NOMO-1 treated with dmso at 0.1 percent for 144 hours (cell line): ENCODE results near the gene PSMB8.
A peak's percentile ranks its signal among the peaks of the same experiment; 100 is the strongest.
"Not testable (repeated sequence)": the region's sequence is repeated elsewhere in the genome, so short reads cannot be mapped to it uniquely, and the experiment has no call there.

Source experiments
- DNase-seq: peaks from one replicate; lab custom pipeline; 2025; ENCODE audit not compliant: unreplicated experiment; lab: John Stamatoyannopoulos, UW

PSMB8 gene

DNA sequence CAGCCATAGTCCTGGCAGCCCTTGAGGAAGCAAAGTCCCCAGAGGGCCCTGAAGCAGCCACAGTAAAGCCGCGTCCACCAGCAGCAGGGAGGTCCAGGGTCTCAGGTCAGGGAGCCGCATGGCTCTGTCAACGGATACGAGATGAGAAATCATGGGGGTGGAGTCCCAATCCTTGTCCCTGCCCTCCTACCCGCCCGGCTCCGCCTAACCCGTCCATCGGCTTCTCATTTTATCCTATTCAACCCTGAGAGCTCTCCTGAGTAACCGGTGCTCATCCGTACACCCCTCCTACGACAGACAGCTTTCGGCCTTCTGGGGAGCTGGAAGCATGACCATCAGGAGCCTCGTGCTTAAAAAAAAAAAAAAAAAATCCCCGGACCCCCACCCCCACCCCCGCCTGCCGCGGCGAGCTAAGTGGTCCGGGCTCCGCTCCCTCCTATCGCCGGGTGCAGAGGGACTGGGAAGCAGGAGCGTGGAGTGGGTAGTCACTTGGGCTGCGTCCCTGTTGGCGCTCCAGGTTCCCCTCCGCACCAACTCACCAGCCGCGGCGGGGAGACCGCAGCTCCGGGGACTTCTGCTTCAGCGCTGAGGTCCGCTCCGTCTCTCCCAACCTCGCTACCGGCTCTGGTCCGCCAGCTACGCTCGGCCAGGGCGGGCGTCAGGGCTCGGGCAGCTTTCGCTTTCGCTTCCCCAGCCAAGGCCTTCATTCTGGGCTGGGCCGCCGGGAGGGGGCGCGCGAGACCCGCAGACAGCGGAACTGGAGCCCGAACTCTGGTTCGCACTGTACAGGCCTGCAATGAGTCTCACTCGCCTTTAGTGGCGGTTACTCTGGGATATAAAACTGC, 5.5 kb downstream of the PSMB8 start, which contains the start of gene TAP2:
TSS of gene TAP2 (minus strand) at position 626 of the 845 bp plus-strand sequence. CDS start at position 120, 506 bp downstream.
- DNase-seq = peak; percentile 94

DNA sequence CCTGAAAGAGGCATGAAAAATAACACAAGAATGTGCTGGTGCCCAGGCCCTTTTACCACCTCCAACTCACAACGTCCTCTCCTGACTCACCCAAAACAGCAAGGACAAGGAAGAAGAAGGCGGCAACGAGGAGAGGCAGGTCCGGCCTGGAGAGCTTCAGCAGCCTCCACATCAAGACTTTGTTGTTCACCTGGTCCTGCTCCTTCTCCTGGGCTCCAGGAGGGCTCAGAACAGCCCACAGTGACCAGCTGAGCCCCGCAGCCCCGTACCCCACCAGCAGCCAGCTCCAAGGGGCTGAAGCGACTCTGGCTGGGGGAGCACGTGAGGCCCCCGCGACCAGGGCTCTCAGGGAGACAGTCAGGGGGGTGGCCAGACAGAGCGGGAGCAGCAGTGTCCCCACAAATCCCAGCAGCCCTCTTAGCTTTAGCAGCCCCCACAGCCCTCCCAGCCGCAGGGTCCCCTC, 6.2 kb downstream of the PSMB8 start:
- DNase-seq = no peak

DNA sequence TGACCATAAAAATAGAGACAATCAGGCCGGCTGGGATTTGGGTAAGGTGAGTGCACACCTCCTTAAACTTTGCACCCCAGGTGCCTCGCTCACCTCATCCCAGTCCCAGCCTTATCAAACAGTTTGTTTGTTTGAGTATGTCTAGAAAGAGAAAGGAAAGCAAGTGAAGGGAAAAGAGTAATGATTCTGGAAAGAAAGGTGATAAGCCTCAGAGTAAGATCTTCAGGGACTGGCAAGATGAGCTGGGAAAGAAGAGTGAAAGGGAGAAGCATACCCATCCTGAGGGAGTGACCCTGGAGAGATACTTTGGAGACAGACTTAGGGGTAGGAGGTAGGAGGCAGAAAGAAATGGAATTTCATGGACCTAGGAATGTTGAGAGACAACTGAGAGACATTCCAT, 7.0 kb downstream of the PSMB8 start:
- DNase-seq = no peak

DNA sequence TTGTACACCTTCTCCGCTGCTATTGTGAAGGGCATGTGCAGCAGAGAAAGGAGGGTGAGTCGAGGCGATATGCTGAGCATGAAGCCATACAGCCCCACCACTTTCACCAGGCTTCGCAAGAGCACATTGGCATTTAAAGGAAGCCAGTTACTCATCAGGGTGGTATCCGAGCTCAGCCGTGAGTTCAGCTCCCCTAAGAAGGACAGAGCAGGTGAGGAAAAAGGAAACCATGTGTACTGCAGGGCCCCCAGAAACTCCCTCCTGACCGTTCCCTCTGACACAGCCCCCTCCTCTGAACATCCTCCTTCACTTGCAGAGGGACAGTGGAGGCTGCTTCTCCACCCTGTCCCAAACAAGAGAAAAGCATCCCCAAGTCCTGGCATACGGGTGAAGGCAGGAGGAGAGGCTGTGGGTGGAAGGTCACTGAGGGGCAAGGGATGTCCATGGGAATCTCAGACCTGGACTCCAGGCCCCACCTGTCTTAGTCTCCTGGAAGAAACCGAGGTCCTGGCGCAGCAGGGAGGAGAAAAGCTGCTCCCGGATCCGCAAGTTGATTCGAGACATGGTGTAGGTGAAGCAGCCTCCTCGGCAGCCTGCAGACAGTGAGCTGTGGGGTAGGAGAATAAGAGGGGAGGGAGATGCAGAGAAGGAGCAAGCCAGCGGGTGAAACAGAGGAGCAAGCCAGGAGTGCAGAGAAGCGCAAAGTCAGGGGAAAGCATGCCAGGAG, 8.5 kb downstream of the PSMB8 start:
- no peak for DNase-seq

DNA sequence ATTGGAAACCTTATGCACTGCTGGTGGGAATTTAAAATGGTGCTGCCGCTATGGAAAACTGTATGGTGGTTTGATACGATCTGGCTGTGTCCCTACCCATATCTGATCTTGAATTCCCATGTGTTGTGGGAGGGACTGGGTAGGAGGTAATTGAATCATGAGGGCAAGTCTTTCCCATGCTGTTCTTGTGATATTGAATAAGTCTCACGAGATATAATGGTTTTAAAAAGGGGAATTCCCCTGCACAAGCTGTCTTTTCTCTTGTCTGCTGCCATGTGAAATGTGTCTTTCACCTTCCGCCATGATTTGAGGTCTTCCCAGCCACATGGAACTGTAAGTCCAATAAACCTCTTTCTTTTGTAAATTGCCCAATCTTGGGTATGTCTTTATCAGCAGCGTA, 10.2 kb downstream of the PSMB8 start:
- DNase-seq = no peak

DNA sequence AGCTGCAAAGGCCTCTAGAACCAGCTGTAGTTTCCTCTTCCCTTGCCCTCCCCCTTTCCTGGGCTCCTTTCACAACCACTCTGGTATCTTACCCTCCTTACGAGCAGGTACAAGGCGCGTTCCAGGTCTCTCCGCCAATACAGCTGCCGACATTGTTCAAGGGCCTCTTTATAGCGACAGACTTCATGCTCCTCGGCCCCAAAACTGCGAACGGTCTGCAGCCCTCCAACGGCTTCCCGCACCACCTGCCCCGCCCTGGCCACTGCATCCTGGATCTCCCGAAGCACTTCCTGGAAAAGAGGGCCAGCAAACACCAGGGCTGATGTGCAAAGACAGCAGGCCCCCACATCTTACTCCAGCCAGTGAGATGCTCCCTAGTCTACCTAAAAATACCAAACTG, 11.3 kb downstream of the PSMB8 start:
- DNase-seq = no peak

DNA sequence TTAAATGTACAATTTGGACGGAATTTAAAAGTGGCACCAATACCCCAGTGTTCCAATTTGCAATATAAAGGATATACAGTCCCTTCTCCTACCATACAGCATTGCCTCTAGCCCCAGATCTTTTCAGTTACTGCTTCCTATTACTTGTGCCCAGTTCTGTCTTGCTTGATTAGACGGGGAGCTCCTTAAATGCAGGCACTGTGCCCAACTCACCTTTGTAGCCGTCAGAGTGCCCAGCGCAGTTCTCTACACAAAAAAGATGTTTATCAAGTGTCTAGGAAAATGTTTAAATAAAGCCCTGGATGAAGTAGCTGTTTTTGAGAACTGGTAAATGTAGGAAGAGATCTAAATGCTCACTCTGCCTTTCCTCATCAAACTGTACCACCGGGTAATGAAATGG, 12.9 kb downstream of the PSMB8 start:
- DNase-seq = no peak

DNA sequence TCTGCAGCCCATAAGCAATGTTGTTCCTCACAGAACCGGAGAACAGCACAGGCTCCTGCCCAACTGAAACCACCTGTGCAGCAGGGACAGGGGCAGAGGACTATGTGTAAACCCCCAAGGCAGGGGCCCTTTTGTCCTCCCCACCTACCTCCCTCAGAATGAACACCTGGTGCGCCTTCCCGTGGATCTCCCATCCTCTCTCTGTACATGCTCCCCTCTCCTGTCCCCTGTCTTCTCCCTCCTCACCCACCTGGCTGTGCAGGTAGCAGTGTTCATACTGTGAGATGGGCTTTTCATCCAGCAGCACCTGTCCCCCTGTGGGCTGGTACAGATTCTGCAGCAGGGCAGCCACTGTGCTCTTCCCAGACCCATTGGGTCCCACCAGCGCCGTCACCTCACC, 13.8 kb downstream of the PSMB8 start:
- DNase-seq = no peak

DNA sequence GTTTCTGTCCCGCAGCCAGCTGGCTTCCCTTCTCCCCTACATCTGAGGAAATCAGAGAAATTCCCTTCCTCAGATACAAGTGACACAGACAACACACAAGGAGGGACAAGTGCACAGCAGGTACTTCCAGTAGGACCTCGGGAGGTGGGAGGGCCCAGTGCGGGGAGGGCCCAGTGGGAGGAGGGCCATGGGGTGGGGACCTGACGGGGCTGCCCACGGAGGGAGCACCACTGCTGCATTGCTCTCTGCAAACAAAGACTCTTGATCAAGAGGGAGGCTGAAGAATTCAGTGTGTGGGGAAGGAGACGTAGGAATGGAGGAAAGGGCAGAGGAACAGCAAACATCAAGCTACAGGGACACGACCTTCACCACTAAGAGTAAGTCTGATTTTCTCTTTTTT, 14.4 kb downstream of the PSMB8 start:
- no peak for DNase-seq

DNA sequence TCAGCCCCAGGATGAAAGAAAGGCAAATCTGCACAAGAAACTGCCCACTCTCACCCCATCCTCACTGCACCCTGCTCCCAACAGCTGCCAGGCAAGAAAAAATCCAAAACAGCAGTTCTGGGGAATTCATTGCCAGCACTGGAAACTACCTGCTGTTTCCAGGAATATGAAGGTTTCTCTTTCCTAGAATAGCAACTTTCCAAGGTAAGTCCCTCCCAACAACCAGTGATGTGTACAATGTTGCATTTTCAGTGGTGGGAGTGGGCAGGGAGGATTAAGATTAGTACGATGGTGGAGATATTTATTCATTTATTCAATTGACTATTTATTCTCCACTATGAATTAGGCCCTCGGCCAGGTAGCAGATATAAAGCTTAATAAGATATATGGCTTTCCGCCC, 16.8 kb downstream of the PSMB8 start:
- DNase-seq = no peak

DNA sequence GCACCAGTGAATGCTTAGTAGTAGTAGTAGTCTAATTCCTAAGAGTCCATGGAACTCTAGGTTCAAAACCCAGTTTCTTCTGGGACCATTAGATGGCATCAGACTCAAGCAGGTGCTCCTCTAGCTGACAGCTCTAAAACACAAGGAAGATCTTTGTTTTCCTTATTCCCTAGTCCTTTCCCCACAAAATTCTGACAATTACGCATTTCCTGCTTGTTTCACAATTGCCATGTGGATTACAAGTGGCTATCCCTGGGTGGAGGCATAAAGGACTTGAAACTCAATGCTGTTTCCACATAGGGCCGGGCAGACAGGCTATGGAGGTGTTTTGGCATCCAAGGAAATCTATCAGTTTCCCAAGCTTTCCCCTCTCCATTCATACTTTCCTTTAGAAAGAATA, 17.9 kb downstream of the PSMB8 start:
- DNase-seq = no peak

DNA sequence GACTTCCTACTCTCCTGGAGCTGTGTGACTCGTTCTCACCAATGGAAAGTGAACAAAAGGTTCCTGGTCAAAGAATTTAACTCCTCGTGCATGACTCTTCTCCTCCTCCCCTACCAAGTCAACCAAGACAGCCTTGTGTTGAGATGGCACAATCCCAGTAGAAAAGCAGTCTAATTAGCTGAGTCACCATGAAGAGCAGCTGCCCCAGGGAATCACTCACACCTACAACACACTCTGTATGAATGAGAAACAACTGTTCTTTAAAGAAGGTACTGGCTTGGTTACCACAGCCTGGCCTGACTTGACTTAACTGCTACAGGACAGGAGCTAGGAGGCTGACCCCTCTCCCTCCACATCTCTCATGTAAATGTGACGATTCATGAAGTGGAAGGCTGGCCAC, 24.1 kb downstream of the PSMB8 start:
- DNase-seq = no peak

DNA sequence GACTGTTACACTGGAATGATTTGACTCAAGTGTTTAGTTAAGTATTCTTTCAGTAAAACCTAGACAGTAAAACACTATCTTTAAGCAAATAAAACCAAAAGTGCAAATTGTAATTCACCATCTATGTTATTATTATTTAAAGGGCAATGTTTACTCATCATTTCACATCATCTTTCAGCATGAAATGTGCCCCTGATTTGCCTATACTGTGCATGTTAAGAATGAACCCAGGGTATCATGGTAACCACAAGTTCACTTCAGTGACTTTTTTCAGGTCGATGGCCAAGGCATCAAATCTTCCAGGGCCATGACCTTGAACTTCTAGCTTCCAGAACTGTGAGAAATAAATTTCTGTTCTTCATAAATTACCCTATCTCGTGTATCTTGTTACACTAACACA, 25.0 kb downstream of the PSMB8 start:
- DNase-seq = no peak

DNA sequence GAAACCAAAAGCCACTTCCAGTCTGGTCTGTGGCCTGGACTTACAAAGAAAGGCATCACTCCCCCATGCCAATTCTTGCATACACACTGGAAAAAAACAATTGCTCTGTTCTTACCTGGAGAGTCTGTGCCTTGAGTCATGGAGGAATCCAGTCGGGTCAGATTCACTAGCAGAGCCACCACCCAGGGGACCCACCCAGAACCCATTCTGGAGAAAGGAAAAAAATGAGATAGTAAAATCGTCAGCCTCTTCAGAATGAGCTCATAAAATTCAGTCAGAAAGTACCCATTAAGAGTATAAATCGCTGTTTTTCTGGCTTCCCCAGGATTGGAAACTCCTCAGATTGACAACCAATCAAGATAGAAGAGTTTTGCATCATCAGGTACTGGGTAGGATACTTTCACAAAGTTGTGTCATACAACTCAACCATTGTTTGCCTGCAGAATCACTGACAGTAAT, 27.1 kb downstream of the PSMB8 start, which contains the start of gene HLA-DOB:
TSS of gene HLA-DOB (minus strand) at position 257 of the 459 bp plus-strand sequence. CDS start at position 206, 51 bp downstream.
- DNase-seq = no peak

DNA sequence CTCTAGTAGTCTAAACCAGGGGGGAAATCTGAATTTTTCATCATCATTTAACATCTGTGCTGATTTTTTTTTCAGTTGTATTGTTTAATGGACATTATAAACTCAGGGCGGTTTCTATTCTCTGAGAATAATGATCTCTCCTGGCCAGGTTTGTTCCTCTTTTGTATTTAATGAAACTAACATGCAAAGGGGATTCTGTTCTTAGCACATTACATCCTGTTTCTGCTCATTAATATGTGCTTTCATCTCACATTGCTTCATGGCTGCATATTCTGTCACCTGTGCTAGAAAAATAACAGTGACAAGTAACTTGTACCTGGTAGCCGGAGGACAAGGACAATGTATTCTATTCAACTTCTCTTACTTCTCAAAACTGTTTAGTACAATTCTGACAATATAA, 27.9 kb downstream of the PSMB8 start:
- no peak for DNase-seq

DNA sequence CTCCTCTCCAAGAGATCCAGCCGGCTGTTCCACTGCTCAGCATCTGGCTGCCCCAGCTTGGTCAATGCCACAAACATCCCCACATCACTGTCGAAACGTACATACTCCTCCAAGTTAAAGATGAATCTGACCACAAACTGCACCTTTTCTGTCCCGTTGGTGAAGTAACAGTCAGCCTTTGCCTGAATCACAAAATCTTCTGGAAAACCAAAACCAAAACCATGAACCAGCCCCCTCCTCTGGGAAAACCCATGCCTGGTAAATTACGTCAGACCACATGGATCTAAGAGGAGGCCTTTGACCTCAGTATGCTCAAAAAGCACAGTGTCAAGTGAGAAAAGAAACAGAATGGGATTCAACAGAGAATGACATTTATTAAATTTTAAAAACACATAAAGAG, 28.7 kb downstream of the PSMB8 start:
- no peak for DNase-seq

DNA sequence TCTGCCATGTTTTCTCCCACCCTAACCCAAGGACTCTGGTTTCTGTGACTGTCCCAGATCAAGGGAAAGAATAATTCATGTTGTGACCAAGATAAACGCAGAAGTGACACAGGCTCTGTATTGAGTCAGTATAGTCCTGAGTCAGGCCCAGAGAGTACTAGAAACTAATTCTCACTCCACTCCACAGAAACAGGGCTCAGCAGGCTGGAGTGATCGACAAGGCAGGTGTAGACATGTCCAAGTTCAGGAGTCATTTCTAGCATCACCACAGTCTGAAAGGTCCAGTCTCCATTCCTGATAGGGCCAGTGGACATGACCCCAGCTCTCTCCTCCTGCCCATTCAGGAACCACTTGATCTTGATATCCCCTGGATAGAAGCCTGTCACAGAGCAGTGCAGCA, 29.7 kb downstream of the PSMB8 start:
- no peak for DNase-seq

DNA sequence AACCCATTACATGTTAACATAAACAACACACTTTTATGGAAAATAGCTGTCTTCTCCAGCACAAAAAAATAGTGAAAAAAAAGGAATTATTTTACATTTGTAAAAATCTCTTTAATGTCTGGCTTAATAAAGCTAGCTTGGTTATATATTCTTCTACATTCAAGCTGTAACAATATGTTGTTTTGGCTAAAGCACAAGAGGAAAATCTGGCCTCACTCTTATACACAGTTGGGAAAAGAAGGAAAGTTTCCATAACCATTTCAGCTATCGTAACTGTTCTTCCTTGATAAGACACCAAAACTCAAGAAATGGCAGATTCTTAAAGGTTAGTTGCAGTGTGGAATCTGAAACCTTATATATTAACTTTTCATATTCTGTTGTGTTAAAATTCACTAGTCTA, 34.7 kb downstream of the PSMB8 start:
- no peak for DNase-seq

DNA sequence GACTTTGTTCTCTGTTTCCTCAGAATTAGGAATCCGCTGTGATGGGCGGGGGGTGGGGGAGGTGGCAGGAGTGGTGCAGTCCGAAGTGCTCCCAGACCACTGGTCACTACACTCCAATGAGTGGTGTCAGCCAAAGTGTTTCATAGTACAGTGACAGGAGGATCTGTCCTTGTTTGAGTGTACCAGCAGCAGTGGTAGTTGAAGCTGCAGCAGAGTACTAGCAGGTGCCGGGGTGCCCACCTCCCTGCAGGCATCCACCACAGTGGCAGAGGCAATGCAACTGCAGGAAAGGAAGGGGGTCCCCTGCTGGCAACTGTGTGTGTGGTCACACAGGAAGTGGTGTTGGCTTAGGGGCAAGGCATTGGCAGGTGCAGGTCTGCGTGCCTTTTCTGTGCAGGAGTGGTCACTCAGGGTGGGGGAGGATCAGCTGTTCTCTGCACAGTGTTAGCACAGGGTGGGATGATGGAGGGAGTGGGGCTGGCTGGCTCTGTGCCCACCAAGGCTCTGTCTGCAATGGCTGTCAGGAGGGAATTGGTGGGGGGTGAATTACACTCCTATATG, 36.7 kb downstream of the PSMB8 start:
- DNase-seq = no peak

DNA sequence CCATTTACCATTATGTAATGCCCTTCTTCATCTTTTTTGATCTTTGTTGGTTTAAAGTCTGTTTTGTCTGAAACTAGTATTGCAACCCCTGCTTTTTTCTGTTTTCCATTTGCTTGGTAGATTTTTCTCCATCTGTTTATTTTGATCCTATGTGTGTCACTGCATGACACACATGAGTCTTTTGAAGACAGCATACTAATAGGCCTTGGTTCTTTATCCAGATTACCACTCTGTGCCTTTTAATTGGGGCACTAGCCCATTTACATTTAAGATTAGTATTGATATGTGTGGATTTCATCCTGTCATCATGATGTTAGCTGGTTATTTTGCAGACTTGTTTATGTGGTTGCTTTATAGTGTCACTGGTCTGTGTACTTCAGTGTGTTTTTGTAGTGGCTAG, 38.4 kb downstream of the PSMB8 start:
- not testable (repeated sequence) for DNase-seq

DNA sequence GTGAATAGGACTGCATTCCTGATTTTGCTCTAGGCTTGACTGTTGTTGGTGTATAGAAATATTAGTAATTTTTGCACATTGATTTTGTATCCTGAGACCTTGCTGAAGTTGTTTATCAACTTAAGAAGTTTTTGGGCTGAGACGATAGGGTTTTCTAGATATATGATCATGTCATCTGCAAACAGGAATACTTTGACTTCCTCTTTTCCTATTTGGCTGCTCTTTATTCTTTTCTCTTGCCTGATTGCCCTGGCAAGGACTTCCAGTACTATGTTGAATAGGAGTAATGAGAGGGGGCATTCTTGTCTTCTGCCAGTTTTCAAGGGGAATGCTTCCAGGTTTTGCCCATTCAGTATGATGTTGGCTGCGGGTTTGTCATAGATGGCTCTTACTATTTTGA, 40.4 kb downstream of the PSMB8 start:
- DNase-seq = no peak

DNA sequence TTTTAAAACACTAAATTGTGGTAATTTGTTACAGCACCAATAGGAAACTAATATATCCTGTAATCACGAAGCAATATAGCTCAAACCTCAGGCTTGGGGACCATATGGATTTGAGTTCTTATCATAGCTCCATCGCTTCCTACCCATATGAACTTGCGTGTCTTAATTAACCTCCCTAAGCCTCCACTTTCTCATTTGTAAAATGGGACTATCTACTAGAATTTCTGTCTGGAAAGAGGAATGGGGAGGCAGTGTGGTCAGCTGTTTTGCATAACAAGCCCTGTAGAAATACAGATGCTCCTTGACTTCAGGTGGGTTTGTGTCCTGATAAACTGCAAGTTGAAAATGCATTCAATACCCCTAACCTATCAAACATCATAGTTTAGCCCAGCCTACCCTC, 44.1 kb downstream of the PSMB8 start:
- DNase-seq = no peak
